Activated CD4-positive, alpha-beta T cell treated with anti-CD3 and anti-CD28 coated beads, Interleukin-2, Interleukin-4, amounts not matched to agents 100 ng/mL and 50 ng/mL, durations not matched to agents 16 hours and 8 hours (primary cell): ENCODE measurements around the gene ALDH3B2.
"Not testable (repeated sequence)": the region's sequence is repeated elsewhere in the genome, so short reads cannot be mapped to it uniquely, and the experiment has no call there.

ENCODE experiments used
- DNase-seq: peaks from one replicate; pipeline ENCODE4 v3.0.0-alpha.2; 2020; ENCODE audit warnings: low spot score

ALDH3B2 gene

GRCh38 chr11:67685641-67686332, 11.4 kb upstream of the ALDH3B2 start:
- not testable (repeated sequence) for DNase-seq

- DNase-seq, result not testable (repeated sequence)
Observed at GRCh38 chr11:67682126-67683034, 8.0 kb upstream of the ALDH3B2 start.

DNA sequence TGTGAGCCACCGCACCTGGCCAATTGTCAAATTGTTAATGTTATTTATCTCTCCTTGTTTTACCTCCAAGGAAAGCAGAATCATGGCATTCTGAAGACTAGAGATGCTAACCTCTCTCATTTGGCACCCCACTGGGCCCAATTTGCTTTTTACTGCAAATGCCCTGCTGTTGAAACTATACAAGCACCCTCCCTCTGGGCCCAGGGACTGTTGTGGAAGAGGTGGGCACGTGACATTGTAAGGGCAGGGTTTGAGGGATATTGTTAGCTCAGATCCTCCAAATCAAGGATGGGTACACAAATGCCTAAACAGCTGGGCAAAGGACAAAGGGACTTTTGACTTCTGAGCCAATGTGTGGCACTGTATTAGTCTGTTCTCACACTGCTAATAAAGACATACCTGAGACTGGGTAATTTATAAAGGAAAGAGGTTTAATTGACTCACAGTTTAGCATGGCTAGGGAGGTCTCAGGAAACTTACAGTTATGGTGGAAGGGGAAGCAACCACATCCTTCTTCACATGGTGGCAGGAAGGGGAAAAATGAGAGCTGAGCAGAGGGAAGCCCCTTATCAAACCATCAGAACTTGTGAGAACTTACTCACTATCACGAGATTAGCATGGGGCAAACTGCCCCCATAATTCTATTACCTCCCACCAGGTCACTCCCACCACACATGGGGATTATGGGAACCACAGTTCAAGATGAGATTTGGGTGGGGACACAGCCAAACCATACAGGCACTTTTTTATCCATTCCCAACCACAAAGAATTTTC, 6.5 kb upstream of the ALDH3B2 start:
- no peak for DNase-seq

DNA sequence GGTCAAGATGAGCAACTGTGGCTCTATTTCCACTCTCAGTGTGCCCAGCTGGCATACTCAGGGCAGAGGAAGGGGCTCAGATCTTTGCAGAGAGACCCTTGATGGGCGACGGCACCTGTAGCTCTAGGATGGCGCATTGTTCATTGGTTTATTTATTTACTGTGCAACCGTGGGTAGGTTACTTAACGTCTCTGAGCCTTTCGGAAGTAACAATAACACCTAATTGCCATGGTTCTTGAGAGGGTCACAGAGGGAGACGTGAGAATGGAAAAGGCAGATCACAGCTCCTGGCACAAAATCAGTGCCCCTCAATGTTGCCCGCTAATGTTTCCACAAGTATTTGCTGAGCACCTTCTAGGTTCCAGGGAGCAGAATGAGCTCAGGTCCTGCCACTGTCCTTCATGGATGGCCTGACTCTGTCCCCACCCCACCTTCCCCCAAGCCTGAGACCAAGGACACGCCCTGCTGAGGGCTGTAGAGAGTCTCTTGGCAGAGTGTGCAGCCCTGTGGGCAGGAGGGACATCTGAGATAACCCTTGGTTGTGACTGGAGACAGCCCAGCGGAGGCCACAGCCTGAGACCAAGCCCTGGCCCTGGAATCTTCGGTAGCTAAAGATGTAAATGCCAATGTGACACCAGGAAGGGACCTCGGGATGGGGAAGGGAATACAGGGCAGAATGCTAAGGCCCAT, 780 bp upstream of the ALDH3B2 start:
- DNase-seq, result no peak

- no peak for DNase-seq
Observed at GRCh38 chr11:67673902-67674301, 521 bp downstream of the ALDH3B2 start.

GRCh38 chr11:67673358-67673757, 1.1 kb downstream of the ALDH3B2 start:
- no peak for DNase-seq

DNA sequence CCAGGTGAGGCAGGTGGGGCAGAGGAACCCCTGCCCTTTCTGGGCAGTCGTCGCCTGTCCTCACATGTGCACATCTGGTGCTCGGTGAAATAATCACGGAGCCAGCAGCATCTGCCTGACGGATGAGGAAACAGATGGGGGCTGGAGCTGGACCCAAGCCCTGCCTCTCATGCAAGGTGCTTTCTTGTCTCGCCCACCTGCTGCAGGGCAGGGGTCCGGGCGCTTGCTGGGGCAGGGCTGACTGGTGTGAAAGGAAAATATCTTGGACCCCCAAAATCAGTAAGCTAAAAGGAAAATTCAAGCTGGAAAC, 3.3 kb downstream of the ALDH3B2 start:
- DNase-seq, result no peak

DNA sequence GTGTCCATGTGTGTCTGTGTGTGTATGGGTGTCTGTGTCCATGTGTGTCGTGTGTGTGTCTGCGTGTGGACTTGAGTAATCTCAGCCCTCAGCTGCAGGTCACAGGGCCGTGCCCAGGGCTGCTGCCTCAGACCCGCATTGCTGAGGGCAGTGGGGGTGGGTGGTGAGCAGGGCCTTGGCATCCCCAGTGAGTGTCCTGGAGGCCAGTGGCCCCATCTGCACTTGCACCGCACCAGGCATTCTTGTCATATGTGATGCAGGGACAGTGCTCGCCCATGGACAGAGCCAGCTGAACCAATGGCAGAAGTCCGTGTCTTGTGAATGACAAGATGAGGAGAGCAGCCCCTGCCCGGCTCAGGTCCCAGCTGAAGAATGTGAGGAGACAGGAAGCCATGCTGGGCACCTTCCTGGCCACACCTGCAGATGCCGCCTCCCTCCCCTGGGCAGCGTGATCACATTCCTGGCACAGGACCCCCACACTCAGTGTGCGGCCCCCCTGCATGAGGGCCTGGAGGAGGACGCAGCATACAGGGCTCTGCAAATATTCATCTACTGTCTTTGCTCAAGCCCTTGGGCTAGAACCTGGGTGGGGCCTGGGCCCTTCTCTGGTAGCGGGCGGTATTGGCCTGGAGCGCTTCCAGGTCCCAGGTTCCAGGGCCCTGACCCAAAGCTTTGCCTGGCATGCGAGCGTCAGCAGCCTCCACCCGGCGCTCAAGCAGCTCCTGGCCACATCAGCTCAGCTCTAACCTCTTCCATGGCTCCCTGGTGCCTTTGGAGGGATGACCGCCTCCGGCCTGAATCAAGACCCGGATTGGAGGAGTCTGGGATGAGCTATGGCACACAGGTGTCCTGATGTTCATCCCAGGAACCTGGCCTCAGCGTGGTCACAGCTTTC, 3.9 kb downstream of the ALDH3B2 start:
- no peak for DNase-seq

DNA sequence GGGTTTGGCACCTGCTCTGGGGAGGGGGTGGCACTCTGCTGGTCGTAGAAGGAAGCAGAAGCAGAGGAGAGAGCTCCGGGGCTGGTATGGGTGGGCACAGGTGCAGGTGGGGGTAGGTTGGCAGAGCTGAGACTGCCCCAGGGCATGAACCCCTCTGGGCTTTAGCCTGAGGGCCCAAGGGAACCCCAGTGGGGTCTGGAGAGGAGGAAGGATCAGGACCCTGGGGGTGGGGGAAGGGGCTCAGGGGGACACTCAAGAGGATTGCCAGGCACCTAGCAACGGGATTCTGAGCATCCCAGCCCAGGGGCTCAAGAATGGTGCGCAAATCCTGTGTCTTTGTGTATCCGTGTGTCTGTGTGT, 6.3 kb downstream of the ALDH3B2 start:
- DNase-seq, result no peak

DNA sequence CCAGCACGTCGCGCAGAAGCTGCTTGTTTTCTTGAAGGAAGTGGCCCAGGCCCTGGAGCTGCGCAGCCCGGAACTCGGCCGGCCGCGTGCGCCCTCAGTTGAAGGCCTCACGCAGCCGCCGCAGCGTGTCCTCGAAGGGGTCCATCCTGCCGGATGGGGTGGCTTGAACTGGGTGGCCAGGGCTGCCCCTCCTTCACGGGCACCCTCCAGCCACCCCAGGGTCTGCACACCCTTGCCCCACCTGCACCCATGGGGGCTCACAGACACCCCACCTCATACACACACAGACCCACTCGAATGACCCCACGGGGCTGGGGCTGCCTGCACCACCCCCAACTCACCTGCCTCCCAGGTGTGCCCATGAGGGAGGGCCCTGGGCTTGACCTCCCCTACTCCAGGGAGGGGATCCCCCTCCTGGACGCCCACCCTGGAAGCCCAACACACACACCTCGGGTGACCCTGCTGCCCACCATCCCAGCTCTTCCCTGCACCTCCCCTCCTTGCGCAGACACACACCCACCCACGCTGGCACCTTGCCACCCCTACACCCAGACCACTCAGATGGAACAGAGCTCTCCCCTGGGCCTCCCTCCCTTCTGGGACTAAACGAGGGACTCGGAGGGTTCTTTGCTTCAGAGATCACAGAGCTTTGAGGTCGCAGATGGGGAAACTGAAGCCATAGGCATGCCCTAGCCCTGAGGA, 6.8 kb downstream of the ALDH3B2 start:
- DNase-seq, result no peak

GRCh38 chr11:67666676-67667489, 7.5 kb downstream of the ALDH3B2 start:
- no peak for DNase-seq

GRCh38 chr11:67666303-67666645, 8.1 kb downstream of the ALDH3B2 start:
- no peak for DNase-seq

- DNase-seq, result no peak
Observed at GRCh38 chr11:67665541-67666302, 8.7 kb downstream of the ALDH3B2 start.

DNA sequence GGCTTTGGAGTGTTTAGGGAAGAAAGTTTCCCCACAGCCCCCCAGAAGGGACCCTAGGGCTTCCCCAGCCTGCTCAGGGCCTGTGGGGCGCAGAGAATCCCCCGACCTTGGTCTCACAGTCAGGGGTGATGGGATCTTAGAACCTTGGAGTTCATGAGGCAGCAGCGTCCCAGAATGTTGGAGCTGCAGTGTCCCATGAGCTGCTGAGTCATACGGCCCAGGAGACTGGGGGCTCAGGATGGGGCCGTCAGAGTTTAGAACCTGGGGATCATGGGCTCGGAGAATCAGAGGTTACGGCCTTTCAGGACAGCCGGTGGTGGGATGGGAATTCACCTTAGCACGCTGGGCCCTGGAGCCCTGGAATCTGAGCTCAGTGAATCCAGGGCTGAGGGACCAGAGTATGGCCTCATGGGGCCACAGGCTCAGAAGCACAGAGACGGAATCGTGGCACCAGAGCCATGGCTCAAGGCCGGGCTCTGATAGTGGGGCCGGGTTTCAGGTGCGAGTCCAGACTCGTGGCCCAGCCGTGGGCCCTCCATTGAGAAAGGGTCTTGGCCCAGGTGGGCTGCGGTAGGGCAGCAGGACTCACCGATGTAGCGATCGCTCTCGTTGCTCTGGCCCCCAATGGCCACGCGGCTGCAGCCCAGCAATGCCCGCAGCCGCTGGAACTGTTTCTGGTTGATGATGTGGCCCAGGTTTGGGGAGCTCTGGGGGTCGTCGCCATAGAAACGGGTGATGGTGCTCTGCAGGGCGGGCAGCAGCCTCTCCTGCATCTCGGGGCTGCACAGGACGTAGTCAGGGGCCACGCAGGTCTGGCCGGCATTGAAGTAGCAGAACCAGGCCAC, 9.5 kb downstream of the ALDH3B2 start:
- DNase-seq, result no peak

DNA sequence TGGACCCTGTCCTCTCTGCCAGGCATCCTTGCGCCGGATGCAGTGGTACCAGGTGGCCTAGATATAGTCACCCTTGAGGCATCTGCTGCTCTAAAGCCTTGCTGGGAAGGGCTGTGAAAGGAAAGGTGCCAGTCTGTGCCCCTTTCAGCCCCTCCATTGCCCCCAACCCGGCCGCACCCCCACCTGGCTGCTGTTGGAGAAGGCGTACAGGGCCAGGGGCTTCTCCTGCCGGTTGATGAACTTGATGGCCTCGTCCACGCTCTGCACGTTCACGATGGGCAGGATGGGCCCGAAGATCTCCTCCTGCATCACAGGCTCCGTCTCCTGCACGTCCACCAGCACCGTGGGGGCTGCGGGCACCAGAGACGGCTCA, 10.2 kb downstream of the ALDH3B2 start:
- no peak for DNase-seq

DNA sequence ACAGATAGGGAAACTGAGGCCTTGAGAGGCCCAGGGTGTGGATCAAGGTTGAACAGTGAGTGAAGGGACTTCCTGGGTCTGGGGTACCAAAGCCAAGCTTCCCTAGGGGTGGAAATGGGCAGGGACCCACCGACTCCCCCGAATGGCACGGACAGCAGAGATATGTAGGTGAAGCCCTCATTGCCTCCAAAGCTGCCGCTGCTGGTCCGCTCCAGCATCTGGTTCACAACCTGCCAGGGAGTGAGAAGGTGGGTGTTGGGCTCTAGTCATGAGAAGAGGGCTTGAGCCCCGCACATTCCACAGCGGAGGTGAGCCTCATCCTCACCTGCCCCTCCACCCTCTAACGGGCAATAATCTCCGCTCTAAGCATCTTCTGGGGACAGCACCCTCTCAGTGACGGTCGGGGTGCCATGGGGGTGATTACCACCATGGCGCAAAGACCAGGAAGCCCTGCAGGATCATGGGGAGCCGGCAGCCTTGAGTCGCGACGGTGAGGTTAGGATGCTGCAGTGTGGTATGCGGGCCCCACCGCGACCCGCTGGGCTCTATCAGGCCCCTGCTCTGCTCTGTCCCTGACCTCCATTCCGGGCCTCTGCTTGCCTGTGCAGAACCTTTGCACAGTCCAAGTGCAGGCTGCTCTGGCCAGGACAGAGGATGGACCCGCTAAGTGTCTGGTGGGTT, 10.8 kb downstream of the ALDH3B2 start:
- DNase-seq, result no peak

DNA sequence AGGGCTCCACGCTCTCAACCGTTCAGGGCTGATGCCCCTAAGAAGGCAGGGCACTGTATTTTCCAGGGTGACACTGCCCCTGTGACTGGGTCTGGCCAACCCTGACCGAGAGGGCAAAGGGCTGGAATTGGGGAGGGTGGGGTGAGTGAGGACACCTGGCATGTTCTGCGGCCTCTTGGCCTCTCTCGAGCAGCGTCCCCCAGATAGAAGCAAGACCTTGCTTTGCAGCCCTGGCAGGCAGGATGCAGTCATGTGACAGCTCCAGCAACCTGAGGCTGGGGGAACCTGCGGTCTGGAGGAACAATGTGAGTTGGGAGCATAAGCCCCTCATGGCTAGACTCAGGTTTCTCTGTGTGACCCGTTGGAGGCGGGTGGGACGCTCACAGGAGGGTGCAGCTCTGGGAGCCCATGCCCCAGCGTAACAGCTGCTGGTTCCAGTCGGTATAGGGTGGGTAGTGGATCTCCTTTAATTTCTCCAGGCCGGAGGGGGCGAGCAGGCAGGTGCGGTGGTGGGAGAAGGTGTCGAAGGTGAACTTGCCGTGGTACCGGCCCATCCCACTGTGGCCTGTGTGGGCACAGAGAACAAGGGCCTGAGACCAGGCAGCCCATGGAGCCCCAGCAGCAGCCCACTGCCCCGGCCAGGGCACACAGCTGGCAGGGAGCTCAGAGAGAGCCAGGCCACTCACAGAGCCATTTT, 11.4 kb downstream of the ALDH3B2 start:
- no peak for DNase-seq
